HepG2 (cell line): Measurements from ENCODE around the gene BBS5. TPM values are rescaled to one million over a fixed set of nuclear protein-coding genes. Genes with fewer than 3 reads are reported as not detected.
A peak's percentile ranks its signal among the peaks of the same experiment; 100 is the strongest.

Experiments used
- ATAC-seq: fragments of 200-7000 bp; cut with Tn5 transposase; 3 replicates; pipeline ENCODE4 v1.9.1; 2020; ENCODE audit warnings: mild to moderate bottlenecking, moderate library complexity
- BruUV-seq: library from RNA; stranded (reverse); fragments of 400-500 nt; replicated peaks from 2 replicates; lab custom pipeline; 2021; lab: Mats Ljungman, UMichigan
- CTCF ChIA-PET: fragments of 300-600 bp; formaldehyde crosslinking; extraction: SDS; loops from one replicate; lab custom pipeline; 2021; ENCODE audit warnings: low total read pairs, inconsistent platforms, low intra/inter-chr PET ratio; lab: Yijun Ruan, JAX
- POLR2A ChIA-PET: fragments of 350-600 bp; sonication (Branson Sonifier 250); formaldehyde crosslinking; loops from one replicate; lab custom pipeline; 2020; ENCODE audit warnings: antibody characterized with exemption, inconsistent platforms; lab: Yijun Ruan, JAX
- DNase-seq: peaks from one replicate; pipeline ENCODE4 v3.0.0-alpha.2; 2015; ENCODE audit warnings: low spot score
- FAIRE-seq: peaks from 3 replicates; lab custom pipeline; 2011; peaks lifted over from hg19 to GRCh38; lab: Jason Lieb, UNC
- H2AFZ ChIP-seq: one replicate; pipeline ENCODE4 v1.6.1; 2011; ENCODE audit warnings: low read length, inconsistent platforms
- H3K27ac ChIP-seq: fragments of 300-600 bp; 3 replicates; pipeline ENCODE4 v1.8.0; 2011; ENCODE audit warnings: mixed run types, mild to moderate bottlenecking, mixed read lengths, low read length, inconsistent platforms; ENCODE audit not compliant: insufficient read depth; ENCODE audit errors: extremely low read length
- H3K27me3 ChIP-seq, 2 experiments: fragments of 200-600 bp in 1 of 2; 2 replicates in 1 of 2; 3 replicates in 1 of 2; pipeline versions ENCODE4 v1.6.0 to v1.8.0; 2011; ENCODE audit warnings: low read length in 2 of 2, mild to moderate bottlenecking in 2 of 2, moderate library complexity in 2 of 2, inconsistent platforms in 1 of 2; ENCODE audit not compliant: insufficient read depth in 2 of 2, control insufficient read depth in 1 of 2
- H3K36me3 ChIP-seq, 2 experiments: fragments of 200-600 bp in 1 of 2; replicated peaks in 1 of 2; 2 replicates in 1 of 2; 3 replicates in 1 of 2; pipeline versions ENCODE4 v1.5.1 to v1.8.0; 2011; ENCODE audit warnings: low read length in 2 of 2, inconsistent platforms in 1 of 2; ENCODE audit not compliant: insufficient read depth in 2 of 2, control insufficient read depth in 1 of 2
- H3K4me1 ChIP-seq: 2 replicates; pipeline ENCODE4 v1.5.1; 2012; ENCODE audit warnings: low read length, inconsistent platforms; ENCODE audit not compliant: insufficient read depth
- H3K4me2 ChIP-seq: 2 replicates; pipeline ENCODE4 v1.6.0; 2011; ENCODE audit warnings: low read depth, low read length, inconsistent platforms
- H3K4me3 ChIP-seq, 3 experiments: fragments of 200-600 bp in 1 of 3; sonication (generic), shearing (Covaris generic) in 1 of 3; replicated peaks in 1 of 3; 2 replicates each; pipeline ENCODE4 v1.5.1; 2011 to 2016; ENCODE audit warnings: low read length in 3 of 3, inconsistent platforms in 2 of 3, low read depth in 2 of 3, mild to moderate bottlenecking in 2 of 3, control low read depth in 1 of 3, mixed read lengths in 1 of 3; ENCODE audit not compliant: insufficient read depth in 1 of 3
- H3K79me2 ChIP-seq: one replicate; pipeline ENCODE4 v1.6.1; 2011; ENCODE audit warnings: low read length, inconsistent platforms; ENCODE audit not compliant: insufficient read depth
- H3K9ac ChIP-seq: 2 replicates; pipeline ENCODE4 v1.6.0; 2011; ENCODE audit warnings: mild to moderate bottlenecking, low read depth, low read length, inconsistent platforms; ENCODE audit not compliant: insufficient read depth
- H3K9me3 ChIP-seq: 2 replicates; pipeline ENCODE4 v1.5.1; 2012; ENCODE audit warnings: mild to moderate bottlenecking, low read length
- H4K20me1 ChIP-seq: 2 replicates; pipeline ENCODE4 v1.6.0; 2011; ENCODE audit warnings: inconsistent platforms, mild to moderate bottlenecking, low read length, moderate library complexity; ENCODE audit not compliant: insufficient read depth
- CHD4 ChIP-seq: fragments of 200-600 bp; sonication (generic); IDR thresholded peaks from 2 replicates; pipeline ENCODE4 v1.7.0; 2017; ENCODE audit warnings: mild to moderate bottlenecking, low read length, borderline replicate concordance
- MED8 ChIP-seq: sonication (generic); formaldehyde crosslinking; IDR thresholded peaks from 2 replicates; pipeline ENCODE4 v1.8.1; 2023; ENCODE audit warnings: mild to moderate bottlenecking, missing genetic modification reagents; ENCODE audit not compliant: insufficient replicate concordance
- MIER2 ChIP-seq: IDR thresholded peaks from 2 replicates; pipeline ENCODE4 v1.6.1; 2016; ENCODE audit warnings: missing biosample characterization, missing genetic modification reagents
- MIER3 ChIP-seq: IDR thresholded peaks from 2 replicates; pipeline ENCODE4 v1.6.1; 2016; ENCODE audit warnings: missing compliant biosample characterization, borderline replicate concordance
- MTF1 ChIP-seq: sonication (generic); formaldehyde crosslinking; IDR thresholded peaks from 2 replicates; pipeline ENCODE4 v1.5.0; 2020; ENCODE audit warnings: missing genetic modification reagents
- RXRB ChIP-seq: IDR thresholded peaks from 2 replicates; pipeline ENCODE4 v1.6.1; 2016; ENCODE audit warnings: borderline replicate concordance, missing genetic modification reagents, missing compliant biosample characterization
- SRSF4 ChIP-seq: fragments of 200-400 bp; formaldehyde crosslinking; IDR thresholded peaks from one replicate; pipeline ENCODE4 v1.6.1; 2018; ENCODE audit warnings: mild to moderate bottlenecking, low read depth, low read length, moderate library complexity; ENCODE audit not compliant: poor library complexity, severe bottlenecking
- STAT5B ChIP-seq: sonication (generic); formaldehyde crosslinking; IDR thresholded peaks from 2 replicates; pipeline ENCODE4 v1.4.0; 2020; ENCODE audit warnings: missing genetic modification reagents
- TMF1 ChIP-seq: sonication (generic); formaldehyde crosslinking; IDR thresholded peaks from 2 replicates; pipeline ENCODE4 v1.8.1; 2022; ENCODE audit warnings: low read depth, missing genetic modification reagents
- TRIM24 ChIP-seq: sonication (generic); formaldehyde crosslinking; IDR thresholded peaks from 2 replicates; pipeline ENCODE4 v1.8.0; 2022; ENCODE audit warnings: mild to moderate bottlenecking, missing genetic modification reagents
- ZBTB7A ChIP-seq: sonication (generic); formaldehyde crosslinking; IDR thresholded peaks from 2 replicates; pipeline ENCODE4 v1.8.0; 2022; ENCODE audit warnings: mild to moderate bottlenecking, missing genetic modification reagents
- ZNF660 ChIP-seq: sonication (generic); formaldehyde crosslinking; IDR thresholded peaks from 2 replicates; pipeline ENCODE4 v1.5.1; 2020; ENCODE audit warnings: mild to moderate bottlenecking, low read depth, missing genetic modification reagents, borderline replicate concordance
- ZZZ3 ChIP-seq: sonication (generic); formaldehyde crosslinking; IDR thresholded peaks from 2 replicates; pipeline ENCODE4 v1.4.0; 2020; ENCODE audit warnings: missing genetic modification reagents, mild to moderate bottlenecking, borderline replicate concordance
- WGBS: methylation state at CpG from one replicate; pipeline ENCODE4 v1.1.6; 2017; ENCODE audit warnings: low lambda C conversion rate; 5-methylcytosine and 5-hydroxymethylcytosine counted together
- in situ Hi-C: cut with HindIII; loops from 2 replicates; pipeline ENCODE4 v1.10.0; 2017; ENCODE audit warnings: low pct_unique_long_range_greater_than_20kb; ENCODE audit not compliant: extremely low pct_ligation_motif_present
- intact Hi-C: fragments of 100-400 bp; cut with micrococcal nuclease; formaldehyde crosslinking; loops from one replicate; pipeline ENCODE4 v1.10.0; 2022; ENCODE audit not compliant: unreplicated experiment
- polyA plus RNA-seq, 8 experiments: library from polyadenylated mRNA; depleted of rRNA in 3 of 8; stranded (reverse) in 7 of 8; unstranded in 1 of 8; fragments of >200 nt; fragmentation: Illumina TruSeq in 4 of 8; extraction: Trizol in 4 of 8; gene quantifications; 2 replicates each; pipeline versions ENCODE4 v1.2.1 to v1.2.3, GENCODE V29; 2011 to 2016; ENCODE audit warnings: low read depth in 4 of 8, missing spikeins in 1 of 8, mixed read lengths in 1 of 8; ENCODE audit not compliant: insufficient read depth in 1 of 8
- total RNA-seq, 5 experiments: library from RNA; depleted of rRNA; stranded (reverse); fragments of >200 nt; fragmentation: Illumina TruSeq; extraction: Trizol; gene quantifications; 2 replicates each; pipeline ENCODE4 v1.2.3, GENCODE V29; 2016; ENCODE audit warnings: low read depth in 1 of 5
- TF ChIP-seq, protein P1 (sequence below): sonication (generic); formaldehyde crosslinking; IDR thresholded peaks from 2 replicates; pipeline ENCODE4 v1.4.0; 2020; ENCODE audit warnings: mild to moderate bottlenecking, missing genetic modification reagents
- TF ChIP-seq, protein P2 (sequence below): sonication (generic); formaldehyde crosslinking; conservative IDR thresholded peaks from 2 replicates; pipeline ENCODE4 v1.8.1; 2023; ENCODE audit warnings: missing genetic modification reagents
- TF ChIP-seq, protein P3 (sequence below): sonication (generic); formaldehyde crosslinking; IDR thresholded peaks from 2 replicates; pipeline ENCODE4 v1.5.0; 2020; ENCODE audit warnings: mild to moderate bottlenecking, missing genetic modification reagents, moderate library complexity

The BBS5 gene
- total and polyA plus RNA-seq, 2 of the 13 experiments (the other 11 are each of a cell fraction or from before 2014, with no cell fraction given), result 1.8 to 4.5 TPM

DNA sequence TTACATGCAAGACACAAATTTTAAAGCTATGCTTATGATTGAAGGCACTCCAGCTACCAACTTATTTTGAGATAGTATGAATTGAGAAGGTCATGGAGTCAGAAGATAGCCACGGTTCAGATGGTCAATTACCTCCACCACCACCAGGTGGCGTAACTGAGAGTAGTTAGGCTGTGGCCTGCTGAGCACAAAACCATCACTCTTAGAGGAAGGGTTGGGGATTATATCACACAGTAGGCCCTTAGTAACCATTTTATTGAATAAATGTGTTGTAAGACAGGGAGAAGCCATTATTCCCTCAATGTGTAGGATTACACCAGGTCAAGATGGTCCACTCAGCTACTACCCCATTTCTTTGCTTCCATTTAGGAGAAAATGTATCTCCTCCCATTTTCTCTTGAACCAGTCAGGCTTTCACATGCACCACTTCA is 49.0 kb downstream of the BBS5 start:
- H3K36me3 ChIP-seq, result peaks cover 0 to 11% of the 10 kb centered on the region in 2 experiments; a peak in 2 of 5 replicates
- intact Hi-C loops, result loop anchor here (1.0 to 2.0 kb wide), 2 partner anchors 148 to 263 kb away; no protein-coding TSS in a partner anchor
- no peaks in the 10 kb centered on the region for H3K79me2 ChIP-seq
- peaks cover 16% of the 10 kb centered on the region for H3K4me1 ChIP-seq
- FAIRE-seq, result peak; percentile 95
- no peak overlapping the region for H3K9ac ChIP-seq
- CTCF ChIA-PET, result interaction anchor here (0.7 to 2.0 kb wide), 5 partner anchors 49 to 262 kb away, joined by 3 to 10 read pairs (median 6); partner anchors contain the start of gene BBS5
- no peak overlapping the region for H3K27ac ChIP-seq
- BruUV-seq, result no TSS peak
- 3% methylated on average over 2 of the region's 2 CpGs for WGBS
- peak; percentile 65 for DNase-seq
- no peaks in the 10 kb centered on the region for H4K20me1 ChIP-seq
- in situ Hi-C loops, result loop anchor here (10.0 kb wide), 1 partner anchor 147 kb away; no protein-coding TSS in a partner anchor
- POLR2A ChIA-PET, result no interaction called here
- ATAC-seq, result peak; percentile 95
- H3K4me3 ChIP-seq, result no peak overlapping the region
- H3K27me3 ChIP-seq, result no peaks in the 10 kb centered on the region
- H3K4me2 ChIP-seq, result no peak overlapping the region
- H3K9me3 ChIP-seq, result no peaks in the 10 kb centered on the region
- no peak overlapping the region for H2AFZ ChIP-seq
- no peak for TF ChIP-seq ZBTB7A
- TF ChIP-seq, protein P1, sequence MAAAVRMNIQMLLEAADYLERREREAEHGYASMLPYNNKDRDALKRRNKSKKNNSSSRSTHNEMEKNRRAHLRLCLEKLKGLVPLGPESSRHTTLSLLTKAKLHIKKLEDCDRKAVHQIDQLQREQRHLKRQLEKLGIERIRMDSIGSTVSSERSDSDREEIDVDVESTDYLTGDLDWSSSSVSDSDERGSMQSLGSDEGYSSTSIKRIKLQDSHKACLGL (CRISPR knock-in tag), result no peak
- peak; percentile 60; the same call in 1 of the 2 replicates for TF ChIP-seq MIER3 (CRISPR knock-in tag)
- TF ChIP-seq, protein P2, sequence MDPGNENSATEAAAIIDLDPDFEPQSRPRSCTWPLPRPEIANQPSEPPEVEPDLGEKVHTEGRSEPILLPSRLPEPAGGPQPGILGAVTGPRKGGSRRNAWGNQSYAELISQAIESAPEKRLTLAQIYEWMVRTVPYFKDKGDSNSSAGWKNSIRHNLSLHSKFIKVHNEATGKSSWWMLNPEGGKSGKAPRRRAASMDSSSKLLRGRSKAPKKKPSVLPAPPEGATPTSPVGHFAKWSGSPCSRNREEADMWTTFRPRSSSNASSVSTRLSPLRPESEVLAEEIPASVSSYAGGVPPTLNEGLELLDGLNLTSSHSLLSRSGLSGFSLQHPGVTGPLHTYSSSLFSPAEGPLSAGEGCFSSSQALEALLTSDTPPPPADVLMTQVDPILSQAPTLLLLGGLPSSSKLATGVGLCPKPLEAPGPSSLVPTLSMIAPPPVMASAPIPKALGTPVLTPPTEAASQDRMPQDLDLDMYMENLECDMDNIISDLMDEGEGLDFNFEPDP (CRISPR knock-in tag), result no peak
- TF ChIP-seq ZZZ3 (CRISPR knock-in tag), result no peak
- TF ChIP-seq CHD4, result no peak
- 0 out of 2 replicates have a peak, but pooled peaks have one; percentile 19 for TF ChIP-seq MIER2 (CRISPR knock-in tag)
- TF ChIP-seq, protein P3, sequence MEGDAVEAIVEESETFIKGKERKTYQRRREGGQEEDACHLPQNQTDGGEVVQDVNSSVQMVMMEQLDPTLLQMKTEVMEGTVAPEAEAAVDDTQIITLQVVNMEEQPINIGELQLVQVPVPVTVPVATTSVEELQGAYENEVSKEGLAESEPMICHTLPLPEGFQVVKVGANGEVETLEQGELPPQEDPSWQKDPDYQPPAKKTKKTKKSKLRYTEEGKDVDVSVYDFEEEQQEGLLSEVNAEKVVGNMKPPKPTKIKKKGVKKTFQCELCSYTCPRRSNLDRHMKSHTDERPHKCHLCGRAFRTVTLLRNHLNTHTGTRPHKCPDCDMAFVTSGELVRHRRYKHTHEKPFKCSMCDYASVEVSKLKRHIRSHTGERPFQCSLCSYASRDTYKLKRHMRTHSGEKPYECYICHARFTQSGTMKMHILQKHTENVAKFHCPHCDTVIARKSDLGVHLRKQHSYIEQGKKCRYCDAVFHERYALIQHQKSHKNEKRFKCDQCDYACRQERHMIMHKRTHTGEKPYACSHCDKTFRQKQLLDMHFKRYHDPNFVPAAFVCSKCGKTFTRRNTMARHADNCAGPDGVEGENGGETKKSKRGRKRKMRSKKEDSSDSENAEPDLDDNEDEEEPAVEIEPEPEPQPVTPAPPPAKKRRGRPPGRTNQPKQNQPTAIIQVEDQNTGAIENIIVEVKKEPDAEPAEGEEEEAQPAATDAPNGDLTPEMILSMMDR, result peak; percentile 91
- TF ChIP-seq ZNF660 (CRISPR knock-in tag), result no peak
- TF ChIP-seq MED8, result no peak
- no peak for TF ChIP-seq STAT5B (CRISPR knock-in tag)
- TF ChIP-seq SRSF4, result no peak
- TF ChIP-seq TMF1, result no peak
- no peak for TF ChIP-seq MTF1 (CRISPR knock-in tag)
- TF ChIP-seq TRIM24 (CRISPR knock-in tag), result no peak
- TF ChIP-seq RXRB (CRISPR knock-in tag), result 0 out of 2 replicates have a peak, but pooled peaks have one; percentile 16
